DND-41 (cell line): ENCODE results near the gene LTF.

Experiments used
- CTCF ChIP-seq: IDR thresholded peaks from 2 replicates; pipeline ENCODE4 v1.5.1; 2012; ENCODE audit warnings: borderline replicate concordance, low read length, moderate library complexity, mild to moderate bottlenecking; ENCODE audit not compliant: poor library complexity, severe bottlenecking; ENCODE audit errors: extremely low read depth
- EZH2 ChIP-seq: IDR thresholded peaks from 3 replicates; pipeline ENCODE4 v1.6.1; 2012; ENCODE audit warnings: borderline replicate concordance, low read depth, mild to moderate bottlenecking, moderate library complexity, low read length, inconsistent platforms; ENCODE audit not compliant: severe bottlenecking

- TF ChIP-seq CTCF (no peak), EZH2 (no peak)
These were observed 71.7 kb downstream of the LTF start for GRCh38 chr3:46393011-46393410.
